Esophagus muscularis mucosa (tissue), 4 donors: ENCODE data around the gene KRTAP5-6.

Experiments used
- EP300 ChIP-seq: sonication (generic); formaldehyde crosslinking; IDR thresholded peaks from one replicate; pipeline ENCODE4 v1.6.1; 2017; ENCODE audit warnings: antibody characterized with exemption
- POLR2AphosphoS5 ChIP-seq, 2 donors: sonication (generic); formaldehyde crosslinking; IDR thresholded peaks; one replicate each; pipeline ENCODE4 v1.6.1; 2017; ENCODE audit warnings: antibody characterized with exemption in 2 of 2
- TF ChIP-seq, protein P1 (sequence below), 3 experiments: fragments of 200-600 bp in 2 of 3; fragments of 450-650 bp in 1 of 3; sonication (generic) in 2 of 3; IDR thresholded peaks; one replicate each; pipeline ENCODE4 v1.5.1; 2017 to 2019; ENCODE audit warnings: antibody characterized with exemption in 3 of 3, mild to moderate bottlenecking in 2 of 3, moderate library complexity in 1 of 3

DNA sequence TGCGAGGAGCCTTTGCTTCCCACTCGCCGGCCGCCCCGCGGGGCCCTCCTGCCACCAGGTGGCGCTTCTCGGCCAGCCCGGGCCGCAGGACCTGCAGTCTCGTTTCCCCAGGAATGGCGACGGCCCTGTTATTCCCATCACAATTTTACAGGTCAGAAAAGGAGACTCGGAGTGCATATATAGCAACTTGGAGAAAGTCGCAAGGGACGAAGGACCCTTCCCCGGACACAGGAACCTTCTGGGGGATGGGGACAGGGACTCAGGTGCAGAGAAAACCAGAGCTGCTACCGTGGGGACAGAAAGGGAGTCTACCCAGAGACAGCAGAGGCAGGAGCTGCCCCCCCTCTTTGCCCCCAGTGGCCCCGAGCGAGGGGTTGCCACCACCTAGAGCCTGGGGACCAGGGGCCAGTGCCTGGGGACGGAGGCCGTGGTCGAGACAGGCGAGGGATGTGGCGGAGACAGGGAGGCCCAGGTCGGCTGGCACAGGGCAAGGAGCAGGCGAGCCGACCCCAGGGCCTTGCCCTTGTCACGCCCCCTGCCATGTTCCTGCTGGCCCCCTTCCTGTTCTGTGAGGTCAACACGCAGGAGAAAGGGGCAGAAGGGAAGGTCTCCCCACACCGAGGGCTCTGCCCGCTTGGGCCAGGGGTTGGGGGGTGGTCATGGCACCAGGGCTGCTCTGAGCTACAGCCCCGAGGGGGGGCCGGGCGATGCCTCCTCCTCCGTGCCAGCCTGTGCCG is 3.5 kb upstream of the KRTAP5-6 start:
- TF ChIP-seq, protein P1, sequence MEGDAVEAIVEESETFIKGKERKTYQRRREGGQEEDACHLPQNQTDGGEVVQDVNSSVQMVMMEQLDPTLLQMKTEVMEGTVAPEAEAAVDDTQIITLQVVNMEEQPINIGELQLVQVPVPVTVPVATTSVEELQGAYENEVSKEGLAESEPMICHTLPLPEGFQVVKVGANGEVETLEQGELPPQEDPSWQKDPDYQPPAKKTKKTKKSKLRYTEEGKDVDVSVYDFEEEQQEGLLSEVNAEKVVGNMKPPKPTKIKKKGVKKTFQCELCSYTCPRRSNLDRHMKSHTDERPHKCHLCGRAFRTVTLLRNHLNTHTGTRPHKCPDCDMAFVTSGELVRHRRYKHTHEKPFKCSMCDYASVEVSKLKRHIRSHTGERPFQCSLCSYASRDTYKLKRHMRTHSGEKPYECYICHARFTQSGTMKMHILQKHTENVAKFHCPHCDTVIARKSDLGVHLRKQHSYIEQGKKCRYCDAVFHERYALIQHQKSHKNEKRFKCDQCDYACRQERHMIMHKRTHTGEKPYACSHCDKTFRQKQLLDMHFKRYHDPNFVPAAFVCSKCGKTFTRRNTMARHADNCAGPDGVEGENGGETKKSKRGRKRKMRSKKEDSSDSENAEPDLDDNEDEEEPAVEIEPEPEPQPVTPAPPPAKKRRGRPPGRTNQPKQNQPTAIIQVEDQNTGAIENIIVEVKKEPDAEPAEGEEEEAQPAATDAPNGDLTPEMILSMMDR (IDR thresholded peaks at IDR 0.05): peak; percentile 87 to 94 (median 93)
- TF ChIP-seq EP300 (no peak), POLR2AphosphoS5 (IDR thresholded peaks at IDR 0.05) (no peak)
